Activated T-cell treated with anti-CD3 and anti-CD28 coated beads, Interleukin-2, amount 50 U/mL, for 72 hours (primary cell): ENCODE measurements around the gene BRSK2. TPM values are rescaled to one million over a fixed set of nuclear protein-coding genes. Genes with fewer than 3 reads are reported as not detected.

ENCODE experiments used
- ATAC-seq, 2 donors: fragments of 150-1000 bp; cut with Tn5 transposase; replicated peaks in 1 of 2; 2 replicates each; pipeline ENCODE4 v1.10.0; 2021; ENCODE audit warnings: moderate library complexity in 2 of 2, mild to moderate bottlenecking in 1 of 2
- DNase-seq, 2 donors: peaks; one replicate each; pipeline ENCODE4 v3.0.0; 2021 to 2022; ENCODE audit warnings: mixed read lengths in 1 of 2
- H3K27ac Mint-ChIP-seq: one replicate; pipeline ENCODE4 v1.8.0; 2022; ENCODE audit warnings: mild to moderate bottlenecking, moderate library complexity, mixed read lengths
- H3K27me3 Mint-ChIP-seq: one replicate; pipeline ENCODE4 v1.8.0; 2022; ENCODE audit warnings: low read depth, mixed read lengths
- H3K36me3 Mint-ChIP-seq, 2 donors: one replicate each; pipeline ENCODE4 v1.8.0; 2022; ENCODE audit warnings: mixed read lengths in 2 of 2, mild to moderate bottlenecking in 1 of 2; ENCODE audit not compliant: insufficient read depth in 2 of 2
- H3K4me1 Mint-ChIP-seq: one replicate; pipeline ENCODE4 v1.8.0; 2022; ENCODE audit warnings: low read depth, mixed read lengths
- H3K4me3 Mint-ChIP-seq, 2 donors: one replicate each; pipeline ENCODE4 v1.8.0; 2022; ENCODE audit warnings: mild to moderate bottlenecking in 2 of 2, mixed read lengths in 2 of 2, moderate library complexity in 2 of 2
- H3K9me3 Mint-ChIP-seq, 2 donors: one replicate each; pipeline ENCODE4 v1.8.0; 2022; ENCODE audit warnings: mixed read lengths in 2 of 2
- total RNA-seq, 2 donors: library from RNA; stranded (reverse); gene quantifications; one replicate each; pipeline ENCODE4 v1.2.3, GENCODE V29; 2022

BRSK2 gene
- total RNA-seq, 2 donors from 2014 or later = 0.51 to 0.84 TPM

- ATAC-seq = no peak
- Mint-ChIP-seq H3K27me3 (no peaks in the 10 kb centered on the region), H3K4me3 (no peak overlapping the region), H3K36me3 (no peaks in the 10 kb centered on the region), H3K27ac (no peak overlapping the region), H3K9me3 (no peaks in the 10 kb centered on the region), H3K4me1 (no peaks in the 10 kb centered on the region)
- DNase-seq = no peak
These were observed 77.5 kb downstream of the BRSK2 start for GRCh38 chr11:1467270-1467669.

GRCh38 chr11:1468002-1468401 is 78.3 kb downstream of the BRSK2 start:
- Mint-ChIP-seq H3K4me1 (no peaks in the 10 kb centered on the region), H3K36me3 (no peaks in the 10 kb centered on the region), H3K27me3 (no peaks in the 10 kb centered on the region), H3K9me3 (no peaks in the 10 kb centered on the region), H3K27ac (no peak overlapping the region), H3K4me3 (no peak overlapping the region)
- ATAC-seq (no peak), DNase-seq (no peak)

GRCh38 chr11:1468473-1469066 is 78.8 kb downstream of the BRSK2 start:
- ATAC-seq (no peak), DNase-seq (no peak)
- no peak overlapping the region for H3K4me3 Mint-ChIP-seq
- no peaks in the 10 kb centered on the region for H3K4me1 Mint-ChIP-seq
- H3K36me3 Mint-ChIP-seq = no peaks in the 10 kb centered on the region
- H3K27ac Mint-ChIP-seq = no peak overlapping the region
- no peaks in the 10 kb centered on the region for H3K9me3 Mint-ChIP-seq
- H3K27me3 Mint-ChIP-seq = no peaks in the 10 kb centered on the region

- ATAC-seq (no peak), DNase-seq (no peak)
- Mint-ChIP-seq H3K4me3 (no peak overlapping the region), H3K36me3 (no peaks in the 10 kb centered on the region), H3K27me3 (no peaks in the 10 kb centered on the region), H3K9me3 (no peaks in the 10 kb centered on the region), H3K4me1 (no peaks in the 10 kb centered on the region), H3K27ac (no peak overlapping the region)
These were observed 79.7 kb downstream of the BRSK2 start for GRCh38 chr11:1469287-1469910.

- no peaks in the 10 kb centered on the region for H3K4me1 Mint-ChIP-seq
- H3K9me3 Mint-ChIP-seq = no peaks in the 10 kb centered on the region
- H3K36me3 Mint-ChIP-seq = no peaks in the 10 kb centered on the region
- H3K27me3 Mint-ChIP-seq = no peaks in the 10 kb centered on the region
- no peak for ATAC-seq
- no peak overlapping the region for H3K27ac Mint-ChIP-seq
- DNase-seq = no peak
- no peak overlapping the region for H3K4me3 Mint-ChIP-seq
These were observed 80.4 kb downstream of the BRSK2 start for GRCh38 chr11:1469911-1470680.

- no peaks in the 10 kb centered on the region for H3K27me3 Mint-ChIP-seq
- H3K9me3 Mint-ChIP-seq = no peaks in the 10 kb centered on the region
- H3K36me3 Mint-ChIP-seq = no peaks in the 10 kb centered on the region
- no peaks in the 10 kb centered on the region for H3K4me1 Mint-ChIP-seq
- ATAC-seq (no peak), DNase-seq (no peak)
- H3K27ac Mint-ChIP-seq = no peak overlapping the region
- H3K4me3 Mint-ChIP-seq = no peak overlapping the region
These were observed 81.2 kb downstream of the BRSK2 start for GRCh38 chr11:1470681-1471611.

- ATAC-seq (no peak), DNase-seq (no peak)
- no peaks in the 10 kb centered on the region for H3K9me3 Mint-ChIP-seq
- H3K27ac Mint-ChIP-seq = no peak overlapping the region
- H3K27me3 Mint-ChIP-seq = no peaks in the 10 kb centered on the region
- H3K4me1 Mint-ChIP-seq = no peaks in the 10 kb centered on the region
- no peak overlapping the region for H3K4me3 Mint-ChIP-seq
- H3K36me3 Mint-ChIP-seq = peaks cover 0 to 2% of the 10 kb centered on the region in 2 donors
These were observed 82.0 kb downstream of the BRSK2 start for GRCh38 chr11:1471736-1472135.

GRCh38 chr11:1472180-1473005 is 82.7 kb downstream of the BRSK2 start:
- Mint-ChIP-seq H3K27me3 (no peaks in the 10 kb centered on the region), H3K9me3 (no peaks in the 10 kb centered on the region), H3K36me3 (peaks cover 0 to 2% of the 10 kb centered on the region in 2 donors), H3K4me3 (no peak overlapping the region), H3K27ac (no peak overlapping the region), H3K4me1 (no peaks in the 10 kb centered on the region)
- ATAC-seq = no peak
- no peak for DNase-seq

- H3K4me3 Mint-ChIP-seq = no peak overlapping the region
- ATAC-seq (no peak), DNase-seq (no peak)
- H3K9me3 Mint-ChIP-seq = no peaks in the 10 kb centered on the region
- no peak overlapping the region for H3K27ac Mint-ChIP-seq
- H3K36me3 Mint-ChIP-seq = peaks cover 0 to 2% of the 10 kb centered on the region in 2 donors
- no peaks in the 10 kb centered on the region for H3K4me1 Mint-ChIP-seq
- no peaks in the 10 kb centered on the region for H3K27me3 Mint-ChIP-seq
These were observed 83.4 kb downstream of the BRSK2 start for GRCh38 chr11:1473011-1473628.

GRCh38 chr11:1473786-1474185 is 84.1 kb downstream of the BRSK2 start:
- H3K27ac Mint-ChIP-seq = no peak overlapping the region
- ATAC-seq = no peak
- no peak overlapping the region for H3K4me3 Mint-ChIP-seq
- H3K4me1 Mint-ChIP-seq = no peaks in the 10 kb centered on the region
- H3K9me3 Mint-ChIP-seq = no peaks in the 10 kb centered on the region
- H3K27me3 Mint-ChIP-seq = no peaks in the 10 kb centered on the region
- no peak for DNase-seq
- H3K36me3 Mint-ChIP-seq = peaks cover 0 to 2% of the 10 kb centered on the region in 2 donors

- no peaks in the 10 kb centered on the region for H3K9me3 Mint-ChIP-seq
- peaks cover 0 to 4% of the 10 kb centered on the region in 2 donors for H3K36me3 Mint-ChIP-seq
- H3K4me1 Mint-ChIP-seq = no peaks in the 10 kb centered on the region
These were observed 86.1 kb downstream of the BRSK2 start for GRCh38 chr11:1475841-1476240.

More at GRCh38 chr11:1475841-1476240, 86.1 kb downstream of the BRSK2 start:
- H3K27ac Mint-ChIP-seq = no peak overlapping the region
- no peak overlapping the region for H3K4me3 Mint-ChIP-seq
- no peaks in the 10 kb centered on the region for H3K27me3 Mint-ChIP-seq
- DNase-seq (no peak), ATAC-seq (no peak)
